Activated CD4-positive, alpha-beta T cell treated with anti-CD3 and anti-CD28 coated beads for 4 hours (primary cell): ENCODE measurements around the gene SMC1B.
A peak's percentile ranks its signal among the peaks of the same experiment; 100 is the strongest.
"Not testable (repeated sequence)": the region's sequence is repeated elsewhere in the genome, so short reads cannot be mapped to it uniquely, and the experiment has no call there.

Experiments used
- DNase-seq, 2 donors: peaks; one replicate each; pipeline ENCODE4 v3.0.0-alpha.2; 2020

Gene SMC1B, protein sequence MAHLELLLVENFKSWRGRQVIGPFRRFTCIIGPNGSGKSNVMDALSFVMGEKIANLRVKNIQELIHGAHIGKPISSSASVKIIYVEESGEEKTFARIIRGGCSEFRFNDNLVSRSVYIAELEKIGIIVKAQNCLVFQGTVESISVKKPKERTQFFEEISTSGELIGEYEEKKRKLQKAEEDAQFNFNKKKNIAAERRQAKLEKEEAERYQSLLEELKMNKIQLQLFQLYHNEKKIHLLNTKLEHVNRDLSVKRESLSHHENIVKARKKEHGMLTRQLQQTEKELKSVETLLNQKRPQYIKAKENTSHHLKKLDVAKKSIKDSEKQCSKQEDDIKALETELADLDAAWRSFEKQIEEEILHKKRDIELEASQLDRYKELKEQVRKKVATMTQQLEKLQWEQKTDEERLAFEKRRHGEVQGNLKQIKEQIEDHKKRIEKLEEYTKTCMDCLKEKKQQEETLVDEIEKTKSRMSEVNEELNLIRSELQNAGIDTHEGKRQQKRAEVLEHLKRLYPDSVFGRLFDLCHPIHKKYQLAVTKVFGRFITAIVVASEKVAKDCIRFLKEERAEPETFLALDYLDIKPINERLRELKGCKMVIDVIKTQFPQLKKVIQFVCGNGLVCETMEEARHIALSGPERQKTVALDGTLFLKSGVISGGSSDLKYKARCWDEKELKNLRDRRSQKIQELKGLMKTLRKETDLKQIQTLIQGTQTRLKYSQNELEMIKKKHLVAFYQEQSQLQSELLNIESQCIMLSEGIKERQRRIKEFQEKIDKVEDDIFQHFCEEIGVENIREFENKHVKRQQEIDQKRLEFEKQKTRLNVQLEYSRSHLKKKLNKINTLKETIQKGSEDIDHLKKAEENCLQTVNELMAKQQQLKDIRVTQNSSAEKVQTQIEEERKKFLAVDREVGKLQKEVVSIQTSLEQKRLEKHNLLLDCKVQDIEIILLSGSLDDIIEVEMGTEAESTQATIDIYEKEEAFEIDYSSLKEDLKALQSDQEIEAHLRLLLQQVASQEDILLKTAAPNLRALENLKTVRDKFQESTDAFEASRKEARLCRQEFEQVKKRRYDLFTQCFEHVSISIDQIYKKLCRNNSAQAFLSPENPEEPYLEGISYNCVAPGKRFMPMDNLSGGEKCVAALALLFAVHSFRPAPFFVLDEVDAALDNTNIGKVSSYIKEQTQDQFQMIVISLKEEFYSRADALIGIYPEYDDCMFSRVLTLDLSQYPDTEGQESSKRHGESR

DNA sequence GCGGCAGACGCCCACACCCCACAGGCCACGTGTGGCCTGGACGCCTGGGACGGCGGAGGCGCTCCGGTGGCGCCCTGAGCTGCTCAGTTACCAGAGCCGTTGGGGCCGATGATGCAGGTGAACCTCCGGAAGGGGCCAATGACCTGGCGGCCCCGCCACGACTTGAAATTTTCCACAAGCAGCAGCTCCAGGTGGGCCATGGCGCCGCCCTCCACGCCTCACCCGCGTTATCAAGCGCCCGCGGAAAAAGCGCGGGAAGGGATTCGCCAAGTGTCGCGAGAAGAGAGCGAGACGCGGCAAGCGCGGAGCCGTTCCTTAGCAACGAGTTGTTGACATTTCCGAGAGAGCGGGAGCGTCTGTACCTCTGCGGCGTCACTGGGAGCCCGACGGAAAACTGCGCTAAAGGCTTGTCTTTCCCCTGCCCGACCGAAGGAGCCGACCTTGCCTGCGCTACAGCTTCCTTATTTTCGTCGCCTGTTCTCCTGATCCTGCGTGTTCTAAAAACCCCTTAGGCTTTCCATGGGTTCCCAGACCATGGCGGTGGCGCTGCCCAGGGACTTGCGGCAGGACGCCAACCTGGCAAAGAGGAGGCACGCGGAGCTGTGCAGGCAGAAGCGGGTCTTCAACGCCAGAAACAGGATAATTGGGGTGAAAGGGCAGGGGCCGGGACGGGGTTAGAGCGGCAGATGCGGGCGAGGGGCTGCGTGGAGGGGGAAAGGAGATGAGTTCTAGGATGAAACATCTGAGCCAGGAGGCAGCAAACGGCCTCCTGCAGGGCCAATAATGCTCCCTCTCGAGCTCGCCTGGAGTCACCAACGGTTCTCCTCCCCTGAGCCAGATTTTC, at the start of gene SMC1B, which contains the start of gene RIBC2:
Gene SMC1B (minus strand): TSS at position 232 of the 844 bp plus-strand sequence. CDS start 32 bp downstream, at position 200.
Gene RIBC2 (plus strand): TSS at position 326 of the 844 bp plus-strand sequence. CDS start 194 bp downstream, at position 520.
- peak; percentile 73 to 76 for DNase-seq

DNA sequence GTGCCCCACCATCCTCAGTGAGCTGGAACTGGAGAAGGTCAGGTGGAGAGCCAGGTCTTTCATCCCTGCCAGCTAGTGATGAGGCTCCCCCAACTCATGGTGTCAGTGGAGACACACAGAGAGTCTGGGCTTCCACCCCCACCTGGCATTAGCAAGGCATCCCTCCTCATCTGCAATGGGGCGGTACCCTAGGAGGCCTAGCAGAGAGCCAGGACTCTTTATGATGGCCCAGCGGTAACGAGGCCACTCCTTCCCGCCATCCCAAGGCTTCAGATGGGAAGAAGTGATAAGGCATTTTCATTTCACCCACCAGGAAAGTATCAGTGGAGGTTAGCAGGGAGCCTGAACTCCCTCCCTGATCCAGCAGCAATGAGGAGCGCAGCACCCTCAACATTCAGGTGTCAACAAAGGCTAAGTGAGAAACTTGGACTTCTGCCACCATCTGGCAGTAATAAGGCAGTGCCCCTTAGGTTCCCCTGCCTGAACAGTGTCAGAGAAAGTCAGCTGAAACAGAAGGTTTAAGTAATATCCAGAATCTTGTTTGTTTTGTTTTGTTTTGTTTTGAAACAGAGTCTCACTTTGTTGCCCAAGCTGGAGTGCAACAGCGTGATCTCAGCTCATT, 48.7 kb upstream of the SMC1B start:
- DNase-seq, result no peak

DNA sequence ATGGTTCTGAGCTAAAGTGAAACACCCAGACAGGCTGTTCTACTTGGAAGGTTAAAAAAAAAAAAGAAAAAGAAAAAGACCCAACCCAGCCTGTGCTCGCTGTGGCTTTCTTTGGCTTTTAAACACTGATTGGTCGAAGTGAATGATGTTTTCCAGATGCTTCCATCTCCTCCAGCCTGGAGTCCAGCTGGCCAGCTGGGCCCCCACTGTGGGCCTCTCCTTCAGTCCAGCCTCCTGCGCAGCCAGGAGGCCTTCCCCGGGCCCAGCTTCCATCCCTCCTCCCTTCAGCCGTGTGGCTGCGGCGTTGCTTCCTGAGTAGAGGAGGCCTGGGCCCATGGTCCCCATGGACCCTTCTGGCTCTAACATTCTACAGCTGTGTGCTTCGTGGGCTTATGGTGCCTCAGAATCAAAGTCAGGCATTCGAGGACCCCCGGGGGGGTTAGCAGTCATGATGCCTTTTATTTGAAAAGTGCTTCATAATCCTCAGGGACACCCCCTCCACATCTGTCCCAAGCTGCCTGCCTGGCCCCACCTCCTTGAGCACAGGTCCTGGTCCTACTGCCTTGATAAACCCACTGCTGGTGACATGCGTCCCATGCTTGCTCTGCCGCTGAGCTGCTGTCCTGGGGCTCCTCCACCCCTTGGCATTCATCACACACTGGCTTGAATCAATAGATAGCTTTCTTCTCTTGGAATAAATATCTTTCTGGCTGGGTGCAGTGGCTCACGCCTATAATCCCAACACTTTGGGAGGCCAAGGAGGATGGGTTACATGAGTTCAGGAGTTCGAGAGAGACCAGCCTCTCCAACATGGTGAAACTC, 47.1 kb upstream of the SMC1B start:
- no peak for DNase-seq

DNA sequence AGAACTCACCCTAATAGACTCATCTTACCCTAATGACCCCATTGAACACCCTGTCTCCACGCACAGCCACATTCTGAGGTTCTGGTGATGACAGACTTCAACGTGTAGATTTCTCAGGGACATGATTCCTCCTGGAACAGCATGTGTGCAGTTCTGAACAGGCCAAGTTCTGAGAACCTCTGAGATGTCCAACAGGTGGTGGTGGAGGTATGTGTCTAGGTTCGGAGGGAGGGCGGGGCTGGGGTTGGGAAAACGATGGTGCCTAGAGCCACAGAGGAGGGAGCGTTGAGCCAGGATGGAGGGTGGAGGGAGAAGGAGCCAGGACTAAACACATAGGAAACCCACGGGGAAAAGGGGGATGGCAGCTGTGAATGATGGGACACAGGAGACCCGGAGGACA, 45.8 kb upstream of the SMC1B start:
- DNase-seq, result no peak

DNA sequence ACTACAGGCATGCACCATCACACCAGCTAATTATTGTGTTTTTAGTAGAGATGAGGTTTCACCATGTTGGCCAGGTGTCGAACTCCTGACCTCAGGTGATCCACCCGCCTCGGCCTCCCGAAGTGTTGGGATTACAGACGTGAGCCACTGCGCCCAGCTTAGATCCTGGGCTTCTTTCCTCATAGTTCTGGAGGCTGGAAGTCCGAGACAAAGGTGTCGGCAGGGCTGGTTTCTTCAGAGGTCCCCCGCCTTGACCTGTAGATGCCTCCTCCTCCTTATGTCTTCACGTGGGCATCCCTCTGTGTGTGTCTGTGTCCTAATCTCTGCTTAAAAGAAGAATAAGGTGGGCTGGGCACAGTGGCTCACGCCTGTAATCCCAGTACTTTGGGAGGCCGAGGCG, 45.1 kb upstream of the SMC1B start:
- DNase-seq, result no peak

DNA sequence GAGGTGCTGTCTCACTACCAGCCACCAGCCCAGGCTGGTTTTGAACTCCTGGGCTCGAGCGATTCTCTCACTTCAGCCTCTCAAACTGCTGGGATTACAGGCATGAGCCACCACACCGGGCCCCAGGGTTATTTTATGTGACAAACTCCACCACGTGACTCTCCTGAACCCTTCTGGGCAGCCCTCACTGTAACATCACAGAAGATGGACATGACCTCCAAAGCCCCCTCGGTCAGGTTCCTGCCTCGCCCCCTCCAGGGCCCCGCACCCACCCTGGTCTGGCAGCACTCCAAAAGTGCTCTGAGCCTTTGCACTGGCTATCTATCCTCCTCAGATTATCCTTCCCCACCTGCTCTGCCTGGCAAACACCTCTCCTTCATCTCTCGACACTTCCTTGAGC, 43.4 kb upstream of the SMC1B start:
- no peak for DNase-seq

DNA sequence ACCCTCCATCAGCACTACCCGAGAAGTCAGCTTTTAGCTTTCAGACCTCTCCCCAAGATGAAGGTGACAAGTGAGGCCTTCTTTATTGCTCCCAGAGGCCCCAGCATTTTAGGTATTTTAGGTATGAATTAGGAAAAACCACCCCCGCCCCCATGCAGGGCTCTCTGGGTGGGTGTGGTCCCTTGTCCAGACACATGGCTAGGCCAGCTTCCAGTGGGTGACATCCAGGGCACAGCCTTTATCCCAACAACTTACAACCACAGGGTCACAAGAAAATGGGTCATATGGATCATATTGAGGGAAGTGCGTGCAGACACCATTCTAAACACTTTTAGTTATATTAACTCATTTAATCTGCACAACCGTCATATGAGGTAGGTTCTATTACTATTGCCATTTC, 42.2 kb upstream of the SMC1B start:
- DNase-seq, result no peak

DNA sequence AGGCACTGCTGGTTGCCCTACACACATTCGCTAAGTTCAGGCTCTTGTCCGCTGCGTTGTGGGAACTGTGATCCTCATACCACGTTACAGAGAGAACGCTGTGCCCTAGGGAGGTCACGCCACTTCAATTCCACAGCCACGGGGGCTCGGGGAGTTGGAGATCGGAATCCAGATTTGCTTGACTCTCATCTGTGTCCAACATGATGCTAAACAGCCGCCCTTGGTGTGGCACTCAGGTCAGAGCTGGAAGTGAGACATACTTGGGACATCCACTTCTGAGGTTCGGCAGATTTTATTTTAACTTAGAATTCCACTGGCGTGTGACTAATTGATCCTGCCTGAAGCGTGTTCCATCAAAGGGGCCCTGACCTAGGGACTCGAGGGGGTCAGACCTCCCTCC, 41.8 kb upstream of the SMC1B start:
- DNase-seq, result no peak

DNA sequence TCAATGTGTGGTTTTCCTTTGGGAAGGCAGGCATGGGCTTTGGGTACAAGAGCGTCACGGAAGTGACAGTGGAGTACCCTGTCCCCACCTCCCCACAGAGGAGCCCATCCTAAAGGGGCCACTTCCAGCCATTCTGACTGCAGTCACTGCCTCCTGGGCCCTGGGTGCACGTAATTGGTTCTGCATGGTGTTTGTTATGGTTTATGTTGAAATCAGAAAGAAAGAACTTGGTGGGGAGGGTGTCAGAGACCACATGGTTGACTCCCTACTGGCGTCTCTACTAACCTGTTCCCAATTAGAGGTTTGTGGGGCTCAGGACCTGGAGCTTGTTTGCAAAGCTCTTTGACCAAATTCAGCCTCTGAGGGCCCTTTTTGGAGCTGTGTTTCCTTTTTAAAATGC, 40.9 kb upstream of the SMC1B start:
- DNase-seq, result no peak

DNA sequence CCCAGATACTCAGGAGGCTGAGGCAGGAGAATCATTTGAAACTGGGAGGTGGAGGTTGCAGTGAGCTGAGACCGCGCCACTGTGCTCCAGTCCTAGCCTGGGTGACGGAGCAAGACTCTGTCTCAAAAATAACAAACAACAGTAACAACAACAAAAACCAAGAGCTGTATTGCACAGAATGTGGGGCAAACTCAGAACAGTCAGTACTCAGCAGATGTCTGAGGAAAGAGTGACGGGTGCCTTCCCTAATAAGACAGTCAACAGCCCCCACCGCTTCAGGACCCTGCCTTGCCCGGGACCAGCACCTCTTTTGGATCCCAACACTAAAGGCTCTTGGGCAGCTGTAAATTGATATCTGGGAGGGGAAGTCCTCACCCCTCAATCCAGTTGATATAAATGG, 40.4 kb upstream of the SMC1B start:
- no peak for DNase-seq

DNA sequence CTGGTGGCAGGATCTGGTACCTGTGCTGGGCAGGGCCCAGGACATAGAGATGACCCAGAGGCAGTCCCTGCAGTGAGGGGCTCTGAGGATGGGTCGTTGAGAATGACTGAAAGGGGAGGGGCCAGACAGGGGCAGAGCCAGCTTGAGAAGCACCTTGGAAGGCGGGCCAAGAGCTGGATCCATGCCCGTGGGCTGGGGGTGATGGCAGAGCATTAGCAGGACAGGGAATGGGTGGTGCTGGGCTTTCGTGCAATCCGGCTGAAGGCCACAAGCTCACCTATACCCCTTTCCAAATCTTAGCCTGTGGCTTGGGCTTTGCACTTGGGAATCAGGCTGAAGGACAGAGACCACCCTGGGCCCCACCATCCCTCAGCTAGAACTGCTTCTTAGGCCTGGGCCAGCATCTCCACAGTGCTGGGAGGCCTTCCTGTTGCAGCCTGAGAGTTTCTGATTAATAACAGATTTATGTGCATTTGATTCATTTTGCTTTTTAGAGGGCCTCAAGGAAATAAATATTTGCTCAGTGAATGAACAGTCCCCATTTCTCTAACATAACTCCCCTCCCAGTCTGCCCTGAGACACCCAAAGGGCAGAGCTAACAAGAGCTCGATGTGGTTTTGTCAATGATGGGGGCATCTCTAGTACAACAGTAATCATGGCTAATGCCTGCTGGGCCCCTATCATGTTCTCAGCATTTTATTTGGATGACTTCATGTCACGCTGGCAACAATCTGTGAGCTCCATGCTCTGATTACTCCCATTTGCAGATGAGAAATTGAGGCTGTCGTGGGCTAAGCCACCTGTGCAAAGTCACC, 39.4 kb upstream of the SMC1B start:
- no peak for DNase-seq

DNA sequence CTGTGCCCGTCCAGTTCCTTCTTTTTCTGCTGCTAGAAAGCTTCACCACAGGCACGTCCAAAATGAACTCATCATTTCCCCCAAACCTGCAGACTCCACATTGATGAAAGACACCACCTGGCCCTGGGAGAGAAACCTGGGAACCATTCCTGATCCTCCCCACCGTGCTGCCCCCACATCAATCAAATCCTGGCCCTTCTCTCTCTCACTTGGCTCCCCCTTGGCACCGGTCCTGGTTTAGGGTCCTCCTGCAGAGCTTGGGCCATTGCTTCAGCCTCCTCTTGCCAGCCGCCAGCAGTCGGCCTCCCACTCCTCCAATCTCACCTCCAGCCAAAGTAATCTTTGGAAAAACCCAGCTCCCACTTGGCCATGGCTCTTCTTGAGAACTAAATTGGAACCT, 38.6 kb upstream of the SMC1B start:
- no peak for DNase-seq

DNA sequence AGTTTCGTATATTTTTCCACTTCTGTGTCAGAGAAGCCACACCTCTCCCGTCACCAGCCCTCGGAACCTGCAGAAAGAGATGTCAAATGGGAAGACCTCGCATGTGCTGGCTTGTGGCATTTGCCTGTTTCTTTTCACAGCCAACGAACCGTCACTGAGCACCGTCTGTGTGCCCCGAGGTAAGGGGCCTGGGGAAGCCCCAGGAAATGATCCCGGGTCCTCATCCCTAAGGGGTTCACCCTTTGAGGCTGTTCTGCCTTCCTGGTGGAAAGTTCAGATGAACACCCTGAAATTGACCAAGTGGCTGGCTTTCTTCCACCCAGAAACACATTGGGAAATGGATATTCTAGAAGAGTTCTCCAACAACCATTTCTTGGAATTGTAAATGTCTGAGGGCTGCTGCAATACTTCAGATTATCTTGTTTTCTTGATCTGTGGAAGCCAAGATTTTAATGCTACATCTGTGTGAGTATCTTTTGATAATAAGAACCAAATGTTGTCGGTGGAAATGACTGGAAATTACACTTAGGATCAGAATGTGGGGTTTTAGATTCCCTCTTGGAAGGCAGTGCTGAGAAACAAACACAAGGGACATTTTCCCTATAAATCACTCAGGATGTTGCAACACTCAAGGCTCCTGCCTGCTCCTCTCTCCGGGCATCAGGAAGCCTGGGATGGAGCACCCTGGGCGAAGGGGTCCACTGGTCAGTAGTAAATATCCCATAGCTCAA, 37.7 kb upstream of the SMC1B start:
- DNase-seq, result no peak

DNA sequence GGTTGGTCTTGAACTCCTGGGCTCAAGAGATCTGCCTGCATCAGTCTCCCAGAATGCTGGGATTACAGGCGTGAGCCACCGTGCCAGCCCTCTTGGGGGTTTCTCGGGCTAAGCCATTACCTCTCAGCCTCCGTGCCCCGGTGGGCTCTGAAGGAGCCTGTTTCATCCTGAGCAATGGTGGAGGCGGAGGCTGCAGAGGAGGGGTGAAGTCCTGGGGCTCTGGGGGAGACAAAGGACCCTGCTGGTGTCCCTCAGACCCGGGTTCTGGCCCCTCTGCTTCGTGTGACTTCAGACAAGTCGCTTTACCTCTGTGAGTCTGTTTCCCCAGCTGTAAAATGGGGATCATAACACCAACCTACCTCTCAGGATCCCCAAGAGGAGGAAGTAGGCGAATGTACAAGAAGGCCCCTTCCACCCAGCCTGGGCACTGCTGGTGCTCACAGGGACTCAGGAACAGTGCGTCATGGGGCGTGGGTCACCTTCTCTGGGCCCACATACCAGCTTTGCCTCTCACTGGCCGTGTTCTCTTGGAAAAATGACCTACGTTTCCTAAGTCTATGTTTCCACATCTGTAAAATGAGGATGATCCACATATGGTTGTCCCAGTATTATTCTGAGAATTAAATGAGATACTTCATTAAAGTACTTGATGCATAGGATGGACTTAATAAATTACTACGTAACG, 36.8 kb upstream of the SMC1B start:
- DNase-seq, result no peak

DNA sequence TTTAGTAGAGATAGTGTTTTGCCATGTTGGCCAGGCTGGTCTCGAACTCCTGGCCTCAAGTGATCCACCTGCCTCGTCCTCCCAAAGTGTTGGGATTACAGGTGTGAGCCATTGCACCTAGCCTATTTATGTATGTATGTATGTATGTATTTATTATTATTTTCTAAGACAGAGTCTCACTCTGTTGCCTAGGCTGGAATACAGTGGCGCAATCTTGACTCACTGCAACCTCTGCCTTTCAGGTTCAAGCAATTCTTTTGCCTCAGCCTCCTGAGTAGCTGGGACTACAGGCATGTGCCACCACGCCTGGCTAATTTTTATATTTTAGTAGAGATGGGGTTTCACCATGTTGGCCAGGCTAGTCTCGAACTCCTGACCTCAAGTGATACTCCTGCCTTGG, 36.0 kb upstream of the SMC1B start:
- DNase-seq, result not testable (repeated sequence)

DNA sequence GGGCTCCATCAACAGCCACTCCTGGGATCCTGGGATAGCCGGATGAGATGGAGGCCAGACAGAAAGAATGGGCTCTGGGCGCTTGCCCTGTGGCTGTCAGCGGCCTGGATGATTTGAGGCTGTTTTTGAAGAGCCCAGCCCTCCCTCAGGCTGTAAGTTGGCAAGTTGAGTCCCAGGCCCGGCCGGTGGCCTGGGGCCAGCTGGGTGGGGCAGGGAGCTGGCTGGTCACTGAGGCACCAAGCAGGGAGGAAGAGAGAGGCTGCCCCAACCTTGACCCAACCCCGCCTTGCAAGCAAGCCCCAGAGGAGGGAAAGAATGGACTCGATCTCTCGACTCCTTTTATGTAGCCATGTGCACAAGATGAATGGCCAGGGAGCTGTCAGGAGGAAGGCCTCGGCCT, 35.0 kb upstream of the SMC1B start:
- DNase-seq, result no peak

DNA sequence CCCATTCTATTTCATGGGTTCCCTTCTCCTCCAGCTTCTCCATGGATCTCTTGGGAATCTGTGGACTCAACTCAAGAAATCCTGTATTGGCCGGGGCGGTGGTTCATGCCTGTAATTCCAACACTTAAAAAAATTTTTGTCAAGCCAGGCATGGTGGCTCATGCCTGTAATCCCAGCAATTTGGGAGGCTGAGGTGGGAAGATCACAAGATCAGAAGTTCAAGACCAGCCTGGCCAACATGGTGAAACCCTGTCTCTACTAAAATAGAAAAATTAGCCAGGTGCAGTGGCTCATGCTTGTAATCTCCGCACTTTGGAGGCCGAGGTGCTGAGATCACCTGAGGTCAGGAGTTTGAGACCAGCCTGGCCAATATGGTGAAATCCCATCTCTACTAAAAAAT, 34.2 kb upstream of the SMC1B start:
- not testable (repeated sequence) for DNase-seq

DNA sequence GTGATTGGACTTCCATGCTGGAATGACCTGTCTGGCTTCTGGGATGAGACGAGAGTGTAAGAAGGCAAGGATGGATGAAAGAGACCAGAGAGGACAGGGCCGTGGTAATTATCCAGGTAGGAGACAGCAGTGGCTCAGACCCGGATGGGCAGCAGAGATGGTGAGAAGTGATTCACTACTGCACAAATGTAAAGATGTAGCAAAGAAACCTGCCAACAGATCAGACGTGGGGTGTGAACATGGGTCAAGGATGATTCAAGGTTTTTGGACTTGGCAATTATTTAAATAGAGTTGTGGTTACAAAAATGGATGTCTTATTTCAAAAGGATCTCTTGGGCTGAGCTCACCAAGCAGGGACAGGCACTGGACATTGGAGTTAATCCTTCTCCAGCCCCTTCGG, 32.8 kb upstream of the SMC1B start:
- DNase-seq, result no peak
